ENCODE measurements around the gene STRBP.

Gene STRBP

DNA sequence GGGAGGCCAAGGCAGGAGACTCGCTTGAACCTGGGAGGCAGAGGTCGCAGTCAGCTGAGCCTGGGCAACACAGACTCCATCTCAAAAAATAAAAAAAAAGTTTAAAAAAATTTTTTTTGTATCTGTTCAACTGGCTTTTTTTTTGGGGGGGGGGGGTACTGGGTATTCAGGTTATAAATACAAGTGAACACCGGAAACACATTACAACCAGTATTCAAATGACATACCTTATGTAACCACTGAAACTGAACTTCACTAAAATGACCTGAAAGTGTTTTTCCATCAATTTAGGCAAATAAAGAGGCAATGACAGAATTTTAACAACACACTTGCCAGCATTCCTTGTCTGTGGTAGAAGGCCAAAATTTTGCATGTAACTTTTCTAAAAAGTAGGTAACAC lies 33.5 kb downstream of the STRBP start:
- TF ChIP-seq, protein P1, sequence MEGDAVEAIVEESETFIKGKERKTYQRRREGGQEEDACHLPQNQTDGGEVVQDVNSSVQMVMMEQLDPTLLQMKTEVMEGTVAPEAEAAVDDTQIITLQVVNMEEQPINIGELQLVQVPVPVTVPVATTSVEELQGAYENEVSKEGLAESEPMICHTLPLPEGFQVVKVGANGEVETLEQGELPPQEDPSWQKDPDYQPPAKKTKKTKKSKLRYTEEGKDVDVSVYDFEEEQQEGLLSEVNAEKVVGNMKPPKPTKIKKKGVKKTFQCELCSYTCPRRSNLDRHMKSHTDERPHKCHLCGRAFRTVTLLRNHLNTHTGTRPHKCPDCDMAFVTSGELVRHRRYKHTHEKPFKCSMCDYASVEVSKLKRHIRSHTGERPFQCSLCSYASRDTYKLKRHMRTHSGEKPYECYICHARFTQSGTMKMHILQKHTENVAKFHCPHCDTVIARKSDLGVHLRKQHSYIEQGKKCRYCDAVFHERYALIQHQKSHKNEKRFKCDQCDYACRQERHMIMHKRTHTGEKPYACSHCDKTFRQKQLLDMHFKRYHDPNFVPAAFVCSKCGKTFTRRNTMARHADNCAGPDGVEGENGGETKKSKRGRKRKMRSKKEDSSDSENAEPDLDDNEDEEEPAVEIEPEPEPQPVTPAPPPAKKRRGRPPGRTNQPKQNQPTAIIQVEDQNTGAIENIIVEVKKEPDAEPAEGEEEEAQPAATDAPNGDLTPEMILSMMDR (conservative IDR thresholded peaks at IDR 0.05; ENCODE audit: low read depth, low read length) = no peak
- H3K4me3 ChIP-seq (ENCODE audit: low read depth, low read length) = no peak overlapping the region
- DNase-seq (ENCODE audit: low read depth) = no peak

DNA sequence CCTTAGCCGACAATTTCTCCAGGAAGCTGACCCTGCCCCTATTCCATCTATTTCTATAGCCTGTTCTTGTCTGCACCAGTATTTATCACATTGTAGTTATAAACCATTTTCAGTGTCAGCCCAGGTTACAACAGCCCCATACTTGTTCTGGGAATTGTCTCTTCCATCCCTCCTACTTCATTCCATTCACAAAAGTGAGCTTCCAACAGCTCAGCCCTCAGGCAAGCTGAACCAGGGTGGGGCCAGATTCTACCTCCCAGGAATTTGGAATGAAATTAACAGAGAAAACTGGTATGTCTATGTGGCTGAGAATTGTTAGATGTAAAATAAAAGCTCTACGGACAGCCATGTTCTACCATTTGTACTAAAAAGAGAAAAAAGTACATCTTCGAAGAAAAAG lies 36.1 kb downstream of the STRBP start:
- no peak overlapping the region for H3K4me3 ChIP-seq (ENCODE audit: low read depth, low read length)
- TF ChIP-seq, protein P1 (conservative IDR thresholded peaks at IDR 0.05; ENCODE audit: low read depth, low read length) = no peak
- DNase-seq (ENCODE audit: low read depth) = no peak

DNA sequence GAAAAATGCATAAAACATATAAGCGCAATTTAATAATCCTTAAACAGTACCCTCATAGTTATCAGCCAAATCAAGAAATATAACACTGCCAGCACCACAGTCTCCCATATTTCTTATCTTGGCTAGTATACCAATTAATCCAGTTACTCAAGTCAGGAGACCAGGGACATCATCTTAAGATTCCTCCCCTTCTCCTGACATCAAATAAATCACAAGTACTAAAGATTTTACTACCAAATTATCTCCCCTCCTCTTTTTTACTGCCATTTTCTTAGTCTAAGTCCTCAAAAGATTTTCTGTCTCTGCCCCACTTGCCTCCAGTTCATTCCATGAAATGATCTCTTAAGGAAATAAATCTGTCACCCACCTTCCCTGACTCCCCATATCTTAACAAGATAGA lies 37.0 kb downstream of the STRBP start:
- DNase-seq (ENCODE audit: low read depth) = no peak
- no peak overlapping the region for H3K4me3 ChIP-seq (ENCODE audit: low read depth, low read length)
- TF ChIP-seq, protein P1 (conservative IDR thresholded peaks at IDR 0.05; ENCODE audit: low read depth, low read length) = no peak

DNA sequence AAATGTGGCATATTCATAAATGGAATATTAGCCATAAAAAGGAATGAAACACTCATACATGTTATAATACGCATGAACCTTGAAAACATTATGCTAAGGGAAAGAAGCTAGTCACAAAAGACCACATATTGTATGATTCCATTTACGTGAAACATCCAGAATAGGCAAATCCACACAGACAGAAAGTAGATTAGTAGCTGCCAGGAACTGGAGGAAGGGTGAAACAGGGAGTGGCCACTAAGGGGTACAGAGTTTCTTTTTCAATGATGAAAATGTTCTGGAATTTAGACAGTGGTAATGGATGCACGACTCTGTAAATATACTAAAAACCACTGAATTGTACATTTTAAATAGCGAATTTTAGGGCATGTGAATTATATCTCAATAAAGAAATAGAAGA lies 39.4 kb downstream of the STRBP start:
- H3K4me3 ChIP-seq (ENCODE audit: low read depth, low read length) = no peak overlapping the region
- TF ChIP-seq, protein P1 (conservative IDR thresholded peaks at IDR 0.05; ENCODE audit: low read depth, low read length) = no peak
- DNase-seq (ENCODE audit: low read depth) = no peak

DNA sequence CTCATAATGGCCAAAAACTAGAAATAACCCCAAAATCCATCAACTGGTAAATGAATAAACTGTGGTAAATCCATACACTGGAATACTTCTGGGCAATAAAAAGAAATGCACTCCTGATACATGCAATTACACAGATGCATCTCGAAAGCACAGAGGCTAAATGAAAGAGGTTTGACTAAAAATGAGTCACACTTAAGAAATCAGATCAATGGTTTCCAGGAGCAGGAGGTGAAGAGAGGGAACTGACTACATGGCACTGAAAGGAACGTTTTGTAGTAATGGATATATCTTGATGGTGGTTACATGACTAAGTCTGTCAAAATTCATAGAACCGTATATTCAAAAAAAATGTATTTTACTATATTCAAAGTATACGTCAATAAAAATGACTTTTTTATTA lies 42.4 kb downstream of the STRBP start:
- TF ChIP-seq, protein P1 (conservative IDR thresholded peaks at IDR 0.05; ENCODE audit: low read depth, low read length) = no peak
- H3K4me3 ChIP-seq (ENCODE audit: low read depth, low read length) = no peak overlapping the region
- peak; percentile 6 for DNase-seq (ENCODE audit: low read depth)

DNA sequence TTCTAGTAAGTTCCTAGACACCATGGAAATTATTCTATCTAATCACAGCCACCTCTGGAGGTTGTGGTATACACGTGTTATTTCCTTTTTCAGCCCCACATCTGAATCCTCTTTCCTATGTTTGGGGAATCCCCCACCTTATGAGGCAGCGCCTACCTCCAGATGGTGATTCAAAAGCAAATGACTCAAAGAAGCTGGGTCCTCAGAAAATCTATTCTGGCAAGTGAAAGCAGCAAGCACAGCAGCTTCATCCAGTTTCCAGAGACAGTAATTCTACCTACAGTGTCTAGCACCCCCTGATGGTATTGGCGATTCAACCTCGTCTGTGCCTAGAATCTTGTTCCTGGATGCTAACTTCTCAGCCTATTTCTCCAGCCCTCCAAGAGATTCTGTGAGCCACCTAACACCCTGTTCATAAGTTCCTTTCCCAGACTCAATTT lies 43.0 kb downstream of the STRBP start:
- peak; percentile 90 for DNase-seq (ENCODE audit: low read depth)
- TF ChIP-seq, protein P1 (conservative IDR thresholded peaks at IDR 0.05; ENCODE audit: low read depth, low read length) = peak; percentile 85
- no peak overlapping the region for H3K4me3 ChIP-seq (ENCODE audit: low read depth, low read length)

DNA sequence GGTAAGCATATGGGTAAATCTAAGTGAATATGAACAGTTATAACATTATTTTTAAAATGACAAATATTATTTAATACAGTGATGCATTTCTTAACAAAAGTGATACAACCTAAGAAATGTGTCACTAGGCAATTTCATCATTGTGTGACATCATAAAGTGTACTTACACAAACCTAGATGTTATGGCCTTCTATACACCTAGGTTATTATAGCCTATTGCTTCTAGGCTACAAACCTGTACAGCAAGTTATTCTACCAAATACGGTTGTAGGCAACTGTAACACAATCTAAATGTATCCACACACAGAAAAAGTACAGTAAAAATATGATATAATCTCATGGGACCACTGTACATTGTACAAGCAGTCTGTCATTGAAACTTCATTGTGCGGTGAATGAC lies 48.3 kb downstream of the STRBP start:
- H3K4me3 ChIP-seq (ENCODE audit: low read depth, low read length) = no peak overlapping the region
- DNase-seq (ENCODE audit: low read depth) = no peak
- TF ChIP-seq, protein P1 (conservative IDR thresholded peaks at IDR 0.05; ENCODE audit: low read depth, low read length) = no peak
